SK-N-MC (cell line): Measurements from ENCODE around the gene CRABP2.

ENCODE experiments used
- EZH2 ChIP-seq: fragments of 200-600 bp; sonication (generic); IDR thresholded peaks from one replicate; pipeline ENCODE4 v1.6.1; 2017; ENCODE audit warnings: antibody characterized with exemption
- POLR2AphosphoS5 ChIP-seq: IDR thresholded peaks from 2 replicates; pipeline ENCODE4 v1.6.1; 2012; ENCODE audit warnings: mild to moderate bottlenecking, low read depth, low read length, borderline replicate concordance

DNA sequence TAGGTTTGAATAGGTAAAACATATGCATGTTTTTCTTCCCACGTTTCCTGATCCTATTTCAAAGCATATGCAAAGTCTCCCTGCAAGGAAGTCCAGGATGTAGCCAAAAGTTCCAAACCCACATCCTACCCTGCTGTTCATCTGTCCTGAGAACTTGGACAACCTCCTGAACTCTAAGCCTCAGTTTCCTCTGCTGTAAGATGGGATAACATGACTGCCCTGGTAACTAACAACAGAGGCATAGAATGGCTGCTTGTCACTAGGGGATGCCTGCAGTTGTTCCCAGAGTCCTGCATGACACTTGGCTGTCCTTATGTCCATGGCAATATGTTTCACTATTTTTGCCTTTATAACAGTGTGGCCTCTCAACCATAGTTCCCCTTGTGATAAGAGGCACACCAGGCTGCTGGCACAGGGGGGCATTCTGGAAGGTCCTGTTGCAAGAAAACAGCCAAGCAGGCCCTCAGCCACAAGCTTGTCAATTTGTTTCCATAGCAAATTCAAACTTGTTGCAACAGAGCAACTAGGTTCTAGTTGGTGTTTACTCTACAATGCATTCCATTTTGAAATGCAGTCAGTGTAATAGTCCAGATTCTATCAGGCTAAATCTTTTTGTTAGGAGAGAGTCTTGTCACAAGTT is 47.6 kb upstream of the CRABP2 start:
- TF ChIP-seq POLR2AphosphoS5: no peak
- no peak for TF ChIP-seq EZH2
